ENCODE results near the gene TRPV4. TPM values are rescaled to one million over a fixed set of nuclear protein-coding genes. Genes with fewer than 3 reads are reported as not detected.

TRPV4 gene
- total RNA-seq, 4 donors from 2014 or later, result not detected

GRCh38 chr12:109753054-109753401 is 80.2 kb downstream of the TRPV4 start:
- no peak overlapping the region for H3K27ac ChIP-seq
- intact Hi-C loops (cut with DNase I; ENCODE audit: low total_unique reads), result no loop called here
- no peak overlapping the region for H3K4me3 ChIP-seq
- no peak for ATAC-seq
- in situ Hi-C loops (cut with MboI; ENCODE audit: low sequenced_read_pairs in 4 of 4), result no loop called here
- DNase-seq, result no peak
- H3K36me3 ChIP-seq, result no peaks in the 10 kb centered on the region
- no peaks in the 10 kb centered on the region for H3K27me3 ChIP-seq
- no peaks in the 10 kb centered on the region for H3K9me3 ChIP-seq
- no peaks in the 10 kb centered on the region for H3K4me1 ChIP-seq
- TF ChIP-seq CTCF (IDR thresholded peaks at IDR 0.05 in 4 of 5, conservative IDR thresholded peaks at IDR 0.05 in 1 of 5) (no peak), POLR2A (IDR thresholded peaks at IDR 0.05) (no peak)

- no peak for ATAC-seq
These were observed 80.8 kb downstream of the TRPV4 start for GRCh38 chr12:109752117-109753053.

GRCh38 chr12:109744986-109745942 is 87.9 kb downstream of the TRPV4 start:
- no peak overlapping the region for H3K27ac ChIP-seq
- in situ Hi-C loops (cut with MboI; ENCODE audit: low sequenced_read_pairs in 4 of 4), result no loop called here
- no peak overlapping the region for H3K4me3 ChIP-seq
- no peak for ATAC-seq
- intact Hi-C loops (cut with DNase I; ENCODE audit: low total_unique reads), result no loop called here
- TF ChIP-seq CTCF (IDR thresholded peaks at IDR 0.05 in 4 of 5, conservative IDR thresholded peaks at IDR 0.05 in 1 of 5) (no peak), POLR2A (IDR thresholded peaks at IDR 0.05) (no peak)
- H3K9me3 ChIP-seq, result no peaks in the 10 kb centered on the region
- H3K36me3 ChIP-seq, result no peaks in the 10 kb centered on the region
- H3K27me3 ChIP-seq, result no peaks in the 10 kb centered on the region
- H3K4me1 ChIP-seq, result no peaks in the 10 kb centered on the region
- DNase-seq, result no peak

More at GRCh38 chr12:109752117-109753053, 80.8 kb downstream of the TRPV4 start:
- Histone ChIP-seq H3K4me3 (no peak overlapping the region), H3K27ac (no peak overlapping the region), H3K36me3 (no peaks in the 10 kb centered on the region), H3K27me3 (no peaks in the 10 kb centered on the region), H3K4me1 (no peaks in the 10 kb centered on the region), H3K9me3 (no peaks in the 10 kb centered on the region)
- intact Hi-C loops (cut with DNase I; ENCODE audit: low total_unique reads) (no loop called here), in situ Hi-C loops (cut with MboI; ENCODE audit: low sequenced_read_pairs in 4 of 4) (no loop called here)
- no peak for DNase-seq
- TF ChIP-seq CTCF (IDR thresholded peaks at IDR 0.05 in 4 of 5, conservative IDR thresholded peaks at IDR 0.05 in 1 of 5) (no peak), POLR2A (IDR thresholded peaks at IDR 0.05) (no peak)

GRCh38 chr12:109744026-109744425 is 89.2 kb downstream of the TRPV4 start:
- Histone ChIP-seq H3K27me3 (no peaks in the 10 kb centered on the region), H3K4me3 (no peak overlapping the region), H3K4me1 (no peaks in the 10 kb centered on the region), H3K36me3 (no peaks in the 10 kb centered on the region), H3K27ac (no peak overlapping the region), H3K9me3 (no peaks in the 10 kb centered on the region)
- no peak for TF ChIP-seq POLR2A (IDR thresholded peaks at IDR 0.05)
- TF ChIP-seq CTCF (IDR thresholded peaks at IDR 0.05 in 4 of 5, conservative IDR thresholded peaks at IDR 0.05 in 1 of 5), result no peak
- ATAC-seq (no peak), DNase-seq (peak in 1 of 2 donors; percentile 4)
- intact Hi-C loops (cut with DNase I; ENCODE audit: low total_unique reads) (no loop called here), in situ Hi-C loops (cut with MboI; ENCODE audit: low sequenced_read_pairs in 4 of 4) (no loop called here)
